HCT116 (cell line): ENCODE measurements around the gene PHYH. TPM values are rescaled to one million over a fixed set of nuclear protein-coding genes. Genes with fewer than 3 reads are reported as not detected.

ENCODE experiments used
- ATAC-seq: fragments of 200-7000 bp; cut with Tn5 transposase; 2 replicates; pipeline ENCODE4 v1.9.1; 2020; ENCODE audit warnings: mild to moderate bottlenecking, moderate library complexity
- BruUV-seq: library from RNA; stranded (reverse); fragments of 400-500 nt; replicated peaks from 2 replicates; lab custom pipeline; 2021; lab: Mats Ljungman, UMichigan
- CTCF ChIA-PET: fragments of 300-600 bp; sonication (Branson Sonifier 250); formaldehyde crosslinking; loops from one replicate; lab custom pipeline; 2021; ENCODE audit warnings: antibody characterized with exemption; lab: Charles Lee
- POLR2A ChIA-PET: fragments of 300-600, 350-600 bp; sonication (Branson Sonifier 250); formaldehyde crosslinking; loops from one replicate; lab custom pipeline; 2021; ENCODE audit warnings: antibody characterized with exemption; lab: Charles Lee
- RAD21 ChIA-PET, 2 experiments: fragments of 300-600 bp; sonication (Branson Sonifier 250); formaldehyde crosslinking; loops; one replicate each; lab custom pipeline; 2023; ENCODE audit warnings: low total read pairs in 2 of 2; ENCODE audit not compliant: uncharacterized antibody in 2 of 2, unreplicated experiment in 2 of 2, low non-redundant PET in 1 of 2; lab: Charles Lee
- DNase-seq: peaks from one replicate; pipeline ENCODE4 v3.0.0-alpha.2; 2010; ENCODE audit warnings: low read depth, low spot score
- H2AFZ ChIP-seq: fragments of 200-600 bp; shearing (Covaris generic), sonication (generic); 2 replicates; pipeline ENCODE4 v1.6.1; 2017; ENCODE audit warnings: low read depth, mixed run types, mixed read lengths, antibody characterized with exemption, low read length; ENCODE audit not compliant: poor library complexity, severe bottlenecking
- H3K27ac ChIP-seq: 2 replicates; pipeline ENCODE4 v1.5.1; 2012; ENCODE audit warnings: low read depth, low read length
- H3K27me3 ChIP-seq: fragments of 200-600 bp; sonication (generic); 2 replicates; pipeline ENCODE4 v1.6.1; 2016; ENCODE audit warnings: mixed run types, low read length, mixed read lengths; ENCODE audit not compliant: insufficient read depth
- H3K36me3 ChIP-seq, 2 experiments: fragments of 200-500 bp in 1 of 2; fragments of 200-600 bp in 1 of 2; sonication (Bioruptor generic) in 1 of 2; sonication (generic) in 1 of 2; 2 replicates each; pipeline versions ENCODE4 v1.5.1 to v1.6.1; 2014 to 2016; ENCODE audit warnings: low read length in 2 of 2, inconsistent platforms in 1 of 2, mixed read lengths in 1 of 2, mixed run types in 1 of 2; ENCODE audit not compliant: insufficient read depth in 2 of 2, control insufficient read depth in 1 of 2
- H3K4me1 ChIP-seq, 2 experiments: fragments of 200-600 bp in 1 of 2; sonication (generic) in 1 of 2; 2 replicates each; pipeline versions ENCODE4 v1.5.1 to v1.6.1; 2012 to 2017; ENCODE audit warnings: low read length in 2 of 2, inconsistent platforms in 1 of 2, mild to moderate bottlenecking in 1 of 2, mixed read lengths in 1 of 2, mixed run types in 1 of 2, moderate library complexity in 1 of 2; ENCODE audit not compliant: insufficient read depth in 2 of 2, control insufficient read depth in 1 of 2
- H3K4me2 ChIP-seq: fragments of 200-600 bp; sonication (generic); 2 replicates; pipeline ENCODE4 v1.6.1; 2017; ENCODE audit warnings: mixed run types, low read length, mixed read lengths
- H3K4me3 ChIP-seq, 2 experiments: fragments of 200-600 bp in 1 of 2; sonication (generic) in 1 of 2; replicated peaks in 1 of 2; 2 replicates each; pipeline ENCODE4 v1.5.1; 2011 to 2016; ENCODE audit warnings: low read length in 2 of 2, control low read depth in 1 of 2, low read depth in 1 of 2, mild to moderate bottlenecking in 1 of 2, mixed read lengths in 1 of 2, mixed run types in 1 of 2
- H3K79me2 ChIP-seq: fragments of 200-600 bp; sonication (generic); 2 replicates; pipeline ENCODE4 v1.6.1; 2017; ENCODE audit warnings: mild to moderate bottlenecking, mixed run types, low read length, moderate library complexity, mixed read lengths; ENCODE audit not compliant: insufficient read depth
- H3K9ac ChIP-seq: fragments of 200-600 bp; sonication (generic); 2 replicates; pipeline ENCODE4 v1.6.1; 2016; ENCODE audit warnings: low read length, mixed read lengths
- H3K9me2 ChIP-seq: fragments of 200-600 bp; sonication (generic), shearing (Covaris generic); 2 replicates; pipeline ENCODE4 v1.6.1; 2017; ENCODE audit warnings: mixed run types, mild to moderate bottlenecking, moderate library complexity; ENCODE audit not compliant: insufficient read depth
- H3K9me3 ChIP-seq, 2 experiments: fragments of 200-500 bp in 1 of 2; fragments of 200-600 bp in 1 of 2; sonication (Bioruptor generic) in 1 of 2; sonication (generic) in 1 of 2; 2 replicates each; pipeline ENCODE4 v1.6.1; 2014 to 2017; ENCODE audit warnings: low read length in 2 of 2, mixed read lengths in 2 of 2, inconsistent platforms in 1 of 2, low read depth in 1 of 2, mild to moderate bottlenecking in 1 of 2, mixed run types in 1 of 2, moderate library complexity in 1 of 2; ENCODE audit not compliant: control insufficient read depth in 1 of 2, insufficient read depth in 1 of 2
- H4K20me1 ChIP-seq: fragments of 200-600 bp; sonication (generic), shearing (Covaris generic); 2 replicates; pipeline ENCODE4 v1.6.1; 2017; ENCODE audit warnings: mixed run types, mild to moderate bottlenecking, moderate library complexity; ENCODE audit not compliant: insufficient read depth
- CBX3 ChIP-seq: IDR thresholded peaks from 2 replicates; pipeline ENCODE4 v1.6.1; 2012; ENCODE audit warnings: low read depth
- CEBPB ChIP-seq: IDR thresholded peaks from 2 replicates; pipeline ENCODE4 v1.6.1; 2012; ENCODE audit warnings: low read depth
- CTCF ChIP-seq, 3 experiments: fragments of 200-600 bp in 1 of 3; sonication (generic) in 1 of 3; IDR thresholded peaks in 2 of 3; conservative IDR thresholded peaks in 1 of 3; 2 replicates each; pipeline ENCODE4 v1.5.1; 2012 to 2017; ENCODE audit warnings: low read depth in 2 of 3, low read length in 2 of 3, antibody characterized with exemption in 1 of 3, borderline replicate concordance in 1 of 3, control low read depth in 1 of 3, mild to moderate bottlenecking in 1 of 3, mixed read lengths in 1 of 3, mixed run types in 1 of 3, moderate library complexity in 1 of 3; ENCODE audit not compliant: insufficient read depth in 1 of 3
- FOSL1 ChIP-seq: IDR thresholded peaks from 2 replicates; pipeline ENCODE4 v1.6.1; 2012; ENCODE audit warnings: low read depth
- JUND ChIP-seq: IDR thresholded peaks from 2 replicates; pipeline ENCODE4 v1.6.1; 2012
- POLR2A ChIP-seq: IDR thresholded peaks from 2 replicates; pipeline ENCODE4 v1.7.0; 2011; ENCODE audit warnings: borderline replicate concordance; ENCODE audit not compliant: insufficient read depth, insufficient read length; ENCODE audit errors: extremely low read depth
- POLR2AphosphoS5 ChIP-seq: IDR thresholded peaks from 2 replicates; pipeline ENCODE4 v1.6.1; 2011; ENCODE audit warnings: mild to moderate bottlenecking, low read depth, low read length, moderate library complexity
- RAD21 ChIP-seq: IDR thresholded peaks from 2 replicates; pipeline ENCODE4 v1.6.1; 2012; ENCODE audit warnings: low read depth, mild to moderate bottlenecking
- REST ChIP-seq: IDR thresholded peaks from 2 replicates; pipeline ENCODE4 v1.6.1; 2012; ENCODE audit warnings: low read depth
- SIN3A ChIP-seq: IDR thresholded peaks from 2 replicates; pipeline ENCODE4 v1.6.1; 2012; ENCODE audit warnings: low read depth
- SRF ChIP-seq: IDR thresholded peaks from 2 replicates; pipeline ENCODE4 v1.6.1; 2012; ENCODE audit warnings: low read depth
- ZFX ChIP-seq: fragments of 450-650 bp; IDR thresholded peaks from 2 replicates; pipeline ENCODE4 v1.6.1; 2017
- intact Hi-C: fragments of 100-400 bp; cut with micrococcal nuclease; formaldehyde crosslinking; loops from 2 replicates; pipeline ENCODE4 v1.10.0; 2022
- total RNA-seq: library from RNA; stranded (reverse); gene quantifications from one replicate; pipeline ENCODE4 v1.2.1, GENCODE V29; 2021; ENCODE audit not compliant: unreplicated experiment

The PHYH gene
- total RNA-seq, 1 experiment from 2014 or later, result 15.3 TPM

GRCh38 chr10:13294784-13295183, 5.1 kb downstream of the PHYH start:
- Histone ChIP-seq H3K79me2 (no peaks in the 10 kb centered on the region), H3K9me3 (no peaks in the 10 kb centered on the region), H3K27ac (no peak overlapping the region), H4K20me1 (no peaks in the 10 kb centered on the region), H3K4me1 (peaks cover 4 to 8% of the 10 kb centered on the region in 2 experiments), H2AFZ (no peak overlapping the region), H3K9ac (no peak overlapping the region), H3K36me3 (no peaks in the 10 kb centered on the region), H3K27me3 (no peaks in the 10 kb centered on the region), H3K4me2 (no peak overlapping the region), H3K4me3 (no peak overlapping the region), H3K9me2 (no peaks in the 10 kb centered on the region)
- ChIA-PET POLR2A (interaction anchor here (0.5 kb wide), 1 partner anchor 316 kb away, joined by 3 read pairs; no protein-coding TSS in a partner anchor), RAD21 (no interaction called here), CTCF (no interaction called here)
- ATAC-seq (no peak), DNase-seq (no peak)
- intact Hi-C loops, result no loop called here
- no peak for TF ChIP-seq FOSL1
- no peak for TF ChIP-seq RAD21
- TF ChIP-seq JUND, result no peak
- no TSS peak for BruUV-seq

- no peak overlapping the region for H2AFZ ChIP-seq
- no peaks in the 10 kb centered on the region for H3K27me3 ChIP-seq
- intact Hi-C loops, result no loop called here
- H3K9ac ChIP-seq, result no peak overlapping the region
- H3K36me3 ChIP-seq, result no peaks in the 10 kb centered on the region
- DNase-seq (no peak), ATAC-seq (no peak)
- H3K79me2 ChIP-seq, result no peaks in the 10 kb centered on the region
- H3K4me2 ChIP-seq, result no peak overlapping the region
- ChIA-PET POLR2A (interaction anchor here (1.4 kb wide), 1 partner anchor 10 kb away, joined by 3 read pairs; no protein-coding TSS in a partner anchor), RAD21 (no interaction called here)
- H3K4me3 ChIP-seq, result no peak overlapping the region
- no peaks in the 10 kb centered on the region for H3K9me2 ChIP-seq
- no peak overlapping the region for H3K27ac ChIP-seq
- no peaks in the 10 kb centered on the region for H4K20me1 ChIP-seq
- TF ChIP-seq CTCF (IDR thresholded peaks at IDR 0.05 in 2 of 3, conservative IDR thresholded peaks at IDR 0.05 in 1 of 3; ENCODE audit: borderline replicate concordance in 1 of 3, insufficient read depth in 1 of 3, low read depth in 2 of 3, low read length in 2 of 3), result no peak
- TF ChIP-seq SIN3A, result no peak
- TF ChIP-seq POLR2AphosphoS5, result no peak
- no peak for TF ChIP-seq ZFX
- TF ChIP-seq JUND, result no peak
- TF ChIP-seq REST, result no peak
- no peak for TF ChIP-seq POLR2A
- TF ChIP-seq SRF, result no peak
- TF ChIP-seq RAD21, result no peak
- TF ChIP-seq CBX3, result no peak
- TF ChIP-seq CEBPB, result no peak
- TF ChIP-seq, all 23 proteins: peak for 0
- CTCF ChIA-PET, result interaction anchor here (1.3 kb wide), 1 partner anchor 11 kb away, joined by 5 read pairs; no protein-coding TSS in a partner anchor
- BruUV-seq, result no TSS peak
- Histone ChIP-seq H3K4me1 (no peaks in the 10 kb centered on the region), H3K9me3 (no peaks in the 10 kb centered on the region)
Observed at GRCh38 chr10:13291821-13292773, 7.8 kb downstream of the PHYH start.
